Activated CD8-positive, alpha-beta memory T cell treated with anti-CD3 and anti-CD28 coated beads, Interleukin-2, amount 50 U/mL, for 1 hour (primary cell): ENCODE results near the gene TWSG1.

Source experiments
- DNase-seq: peaks from one replicate; pipeline ENCODE4 v3.0.0-alpha.2; 2020; ENCODE audit errors: extremely low read depth

TWSG1 gene

GRCh38 chr18:9334329-9334972 lies at the start of gene TWSG1:
Gene TWSG1 (plus strand): TSS chr18:9334773. CDS start chr18:9337230, 2,457 bp downstream.
- DNase-seq, result peak; percentile 88

GRCh38 chr18:9285604-9286003 lies 49.0 kb upstream of the TWSG1 start:
- no peak for DNase-seq

GRCh38 chr18:9287036-9287435 lies 47.5 kb upstream of the TWSG1 start:
- DNase-seq, result no peak

GRCh38 chr18:9289698-9290097 lies 44.9 kb upstream of the TWSG1 start:
- DNase-seq, result no peak

- no peak for DNase-seq
Observed at GRCh38 chr18:9290156-9290555, 44.4 kb upstream of the TWSG1 start.

- no peak for DNase-seq
Observed at GRCh38 chr18:9292047-9292446, 42.5 kb upstream of the TWSG1 start.

- no peak for DNase-seq
Observed at GRCh38 chr18:9293948-9294347, 40.6 kb upstream of the TWSG1 start.

GRCh38 chr18:9296233-9297006 lies 38.2 kb upstream of the TWSG1 start:
- DNase-seq, result no peak

- DNase-seq, result no peak
Observed at GRCh38 chr18:9297007-9297393, 37.6 kb upstream of the TWSG1 start.

- no peak for DNase-seq
Observed at GRCh38 chr18:9304388-9305070, 30.0 kb upstream of the TWSG1 start.

GRCh38 chr18:9319333-9319732 lies 15.2 kb upstream of the TWSG1 start:
- DNase-seq, result no peak

GRCh38 chr18:9321017-9321452 lies 13.5 kb upstream of the TWSG1 start:
- DNase-seq, result no peak

- no peak for DNase-seq
Observed at GRCh38 chr18:9321736-9322135, 12.8 kb upstream of the TWSG1 start.

- DNase-seq, result no peak
Observed at GRCh38 chr18:9322744-9323143, 11.8 kb upstream of the TWSG1 start.

GRCh38 chr18:9323750-9324445 lies 10.7 kb upstream of the TWSG1 start:
- DNase-seq, result no peak

GRCh38 chr18:9325716-9326115 lies 8.9 kb upstream of the TWSG1 start:
- no peak for DNase-seq

- DNase-seq, result no peak
Observed at GRCh38 chr18:9328776-9329175, 5.8 kb upstream of the TWSG1 start.

GRCh38 chr18:9329471-9329870 lies 5.1 kb upstream of the TWSG1 start:
- DNase-seq, result no peak

GRCh38 chr18:9330419-9330818 lies 4.2 kb upstream of the TWSG1 start:
- no peak for DNase-seq

GRCh38 chr18:9333441-9334328 lies 888 bp upstream of the TWSG1 start:
- no peak for DNase-seq
